Smooth muscle cell (in vitro differentiated cells): ENCODE results near the gene KIAA1958. TPM values are rescaled to one million over a fixed set of nuclear protein-coding genes. Genes with fewer than 3 reads are reported as not detected.

Experiments
- DNase-seq: peaks from one replicate; lab custom pipeline; 2025; ENCODE audit not compliant: unreplicated experiment; lab: John Stamatoyannopoulos, UW
- H2AFZ ChIP-seq: fragments of 200-600 bp; sonication (generic); 2 replicates; pipeline ENCODE4 v1.6.0; 2016; ENCODE audit warnings: antibody characterized with exemption, low read depth, mild to moderate bottlenecking
- H3F3A ChIP-seq: fragments of 200-600 bp; sonication (generic); 2 replicates; pipeline ENCODE4 v1.6.0; 2017; ENCODE audit warnings: antibody characterized with exemption, low read depth
- H3K27ac ChIP-seq: fragments of 200-600 bp; sonication (generic); 2 replicates; pipeline ENCODE4 v1.5.1; 2016; ENCODE audit warnings: low read depth, mild to moderate bottlenecking
- H3K27me3 ChIP-seq: fragments of 200-600 bp; sonication (generic); 2 replicates; pipeline ENCODE4 v1.6.1; 2016; ENCODE audit warnings: low read depth, mild to moderate bottlenecking
- H3K36me3 ChIP-seq: fragments of 200-600 bp; sonication (generic); 2 replicates; pipeline ENCODE4 v1.5.1; 2016; ENCODE audit warnings: low read depth
- H3K4me1 ChIP-seq: fragments of 200-600 bp; sonication (generic); 2 replicates; pipeline ENCODE4 v1.5.1; 2016; ENCODE audit warnings: low read depth
- H3K4me2 ChIP-seq: fragments of 200-600 bp; sonication (generic); 2 replicates; pipeline ENCODE4 v1.6.0; 2016; ENCODE audit warnings: mild to moderate bottlenecking
- H3K4me3 ChIP-seq: fragments of 200-600 bp; sonication (generic); 2 replicates; pipeline ENCODE4 v1.5.1; 2016; ENCODE audit warnings: mild to moderate bottlenecking
- H3K79me2 ChIP-seq: fragments of 200-600 bp; sonication (generic); 2 replicates; pipeline ENCODE4 v1.6.0; 2016; ENCODE audit warnings: low read depth, mild to moderate bottlenecking
- H3K9ac ChIP-seq: fragments of 200-600 bp; sonication (generic); 2 replicates; pipeline ENCODE4 v1.6.0; 2016; ENCODE audit warnings: low read depth
- H3K9me3 ChIP-seq: fragments of 200-600 bp; sonication (generic); replicated peaks from 2 replicates; pipeline ENCODE4 v1.5.1; 2016; ENCODE audit warnings: low read depth
- H4K20me1 ChIP-seq: fragments of 200-600 bp; sonication (generic); 2 replicates; pipeline ENCODE4 v1.6.0; 2016; ENCODE audit warnings: low read depth
- CTCF ChIP-seq: fragments of 200-600 bp; sonication (generic); IDR thresholded peaks from 2 replicates; pipeline ENCODE4 v1.5.1; 2017; ENCODE audit warnings: borderline replicate concordance, mild to moderate bottlenecking, antibody characterized with exemption; ENCODE audit not compliant: insufficient read depth, poor library complexity, severe bottlenecking
- WGBS: methylation state at CpG from one replicate; pipeline ENCODE4 v1.1.7; 2016; ENCODE audit warnings: low lambda C conversion rate; 5-methylcytosine and 5-hydroxymethylcytosine counted together
- polyA plus RNA-seq: library from polyadenylated mRNA; unstranded; fragments of >200 nt; fragmentation: Nextera tagmentation; extraction: Ambion mirVana; gene quantifications from 2 replicates; pipeline ENCODE4 v1.2.1, GENCODE V29; 2016
- total RNA-seq: library from RNA; depleted of rRNA; stranded (reverse); fragments of >200 nt; gene quantifications from 2 replicates; pipeline ENCODE4 v1.2.3, GENCODE V29; 2014

The KIAA1958 gene
- total and polyA plus RNA-seq, 2 experiments from 2014 or later: 1.1 to 1.8 TPM

DNA sequence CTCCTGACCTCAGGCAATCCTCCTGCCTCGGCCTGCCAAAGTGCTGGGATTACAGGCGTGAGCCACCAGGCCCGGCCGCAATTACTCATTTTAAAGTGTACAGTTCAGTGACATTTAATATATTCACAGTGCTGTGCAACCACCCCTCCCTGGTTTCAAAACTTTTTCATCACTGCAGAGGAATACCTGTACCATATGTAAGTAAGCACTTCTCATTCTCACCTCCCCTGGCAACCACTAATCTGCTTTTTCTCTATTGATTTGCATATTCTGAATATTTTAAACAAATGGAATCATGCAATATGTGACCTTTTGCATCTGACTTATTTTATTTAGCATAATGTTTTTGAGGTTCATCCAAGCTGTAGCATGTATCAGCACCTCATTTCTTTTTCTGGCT lies 21.3 kb upstream of the KIAA1958 start:
- Histone ChIP-seq H3K9me3 (no peaks in the 10 kb centered on the region), H3K79me2 (no peaks in the 10 kb centered on the region), H4K20me1 (no peaks in the 10 kb centered on the region), H3K36me3 (peaks cover 8% of the 10 kb centered on the region), H3K4me1 (no peaks in the 10 kb centered on the region), H3K4me3 (no peak overlapping the region), H3K27ac (no peak overlapping the region), H3K9ac (no peak overlapping the region), H3K27me3 (no peaks in the 10 kb centered on the region), H3F3A (no peaks in the 10 kb centered on the region), H3K4me2 (no peak overlapping the region), H2AFZ (no peak overlapping the region)
- no peak for DNase-seq
- WGBS: 96% methylated on average over 4 of the region's 4 CpGs
- no peak for TF ChIP-seq CTCF

DNA sequence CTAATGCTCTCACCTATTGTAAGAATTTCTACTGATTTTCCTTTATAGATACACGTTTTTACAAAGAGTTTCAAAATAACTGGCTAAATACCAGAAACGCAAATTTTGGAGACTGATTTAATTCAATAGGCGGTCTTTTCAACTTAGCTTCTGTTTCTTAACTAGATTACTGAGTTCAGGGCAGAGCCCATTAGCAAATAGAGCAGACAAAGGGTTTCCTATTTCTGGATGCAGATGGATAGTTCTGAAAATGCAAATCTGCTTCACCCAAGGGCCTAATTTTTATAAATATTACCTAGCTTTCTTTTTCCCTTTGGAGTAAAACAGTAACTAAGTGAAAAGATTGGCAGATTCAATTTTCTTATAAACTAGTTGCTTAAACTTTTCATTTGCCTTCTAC lies 13.6 kb upstream of the KIAA1958 start:
- Histone ChIP-seq H3K27me3 (no peaks in the 10 kb centered on the region), H3K79me2 (no peaks in the 10 kb centered on the region), H3K36me3 (no peaks in the 10 kb centered on the region), H3K27ac (no peak overlapping the region), H3K4me2 (no peak overlapping the region), H3K4me1 (no peaks in the 10 kb centered on the region), H3K9ac (no peak overlapping the region), H4K20me1 (no peaks in the 10 kb centered on the region), H3K9me3 (no peaks in the 10 kb centered on the region), H2AFZ (no peak overlapping the region), H3F3A (no peaks in the 10 kb centered on the region), H3K4me3 (no peak overlapping the region)
- WGBS: 83% methylated on average over 3 of the region's 3 CpGs
- no peak for DNase-seq
- no peak for TF ChIP-seq CTCF

- Histone ChIP-seq H3K4me2 (no peak overlapping the region), H3K4me3 (no peak overlapping the region), H2AFZ (no peak overlapping the region), H3K27me3 (no peaks in the 10 kb centered on the region), H3K9ac (no peak overlapping the region), H3F3A (no peaks in the 10 kb centered on the region), H4K20me1 (no peaks in the 10 kb centered on the region), H3K4me1 (no peaks in the 10 kb centered on the region), H3K27ac (no peak overlapping the region), H3K9me3 (no peaks in the 10 kb centered on the region), H3K79me2 (no peaks in the 10 kb centered on the region), H3K36me3 (no peaks in the 10 kb centered on the region)
- 96% methylated on average over 2 of the region's 2 CpGs for WGBS
- no peak for TF ChIP-seq CTCF
- DNase-seq: no peak
These were observed 12.6 kb upstream of the KIAA1958 start for GRCh38 chr9:112473986-112474385.

DNA sequence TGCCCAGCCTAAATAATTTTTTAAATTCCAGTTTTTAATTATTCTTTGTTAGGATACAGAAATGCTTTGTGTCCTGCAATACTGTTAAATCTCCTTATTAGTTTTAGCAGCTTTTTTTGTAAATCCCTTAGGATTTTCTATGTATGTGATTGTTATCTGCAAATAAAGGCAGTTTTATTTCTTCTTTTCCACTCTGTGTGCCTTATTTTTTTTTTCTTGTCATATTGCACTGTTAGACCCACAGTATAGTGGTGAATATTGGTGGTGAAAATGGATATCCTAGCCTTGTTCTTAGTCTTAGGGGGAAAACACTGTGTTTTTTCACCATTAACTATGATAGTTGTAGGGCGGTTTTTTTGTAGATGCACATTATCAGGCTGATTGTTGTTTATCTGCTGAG lies 11.3 kb upstream of the KIAA1958 start:
- Histone ChIP-seq H3K36me3 (no peaks in the 10 kb centered on the region), H3F3A (no peaks in the 10 kb centered on the region), H3K9me3 (no peaks in the 10 kb centered on the region), H3K79me2 (no peaks in the 10 kb centered on the region), H3K4me2 (no peak overlapping the region), H2AFZ (no peak overlapping the region), H3K9ac (no peak overlapping the region), H3K27ac (no peak overlapping the region), H4K20me1 (no peaks in the 10 kb centered on the region), H3K4me3 (no peak overlapping the region), H3K27me3 (no peaks in the 10 kb centered on the region), H3K4me1 (no peaks in the 10 kb centered on the region)
- 97% methylated on average over 1 of the region's 1 CpG for WGBS
- DNase-seq: no peak
- no peak for TF ChIP-seq CTCF
